Measurements from ENCODE around the gene MYOZ3. TPM values are rescaled to one million over a fixed set of nuclear protein-coding genes. Genes with fewer than 3 reads are reported as not detected.

The MYOZ3 gene
- total RNA-seq, 1 donor from 2014 or later: 4.6 TPM

DNA sequence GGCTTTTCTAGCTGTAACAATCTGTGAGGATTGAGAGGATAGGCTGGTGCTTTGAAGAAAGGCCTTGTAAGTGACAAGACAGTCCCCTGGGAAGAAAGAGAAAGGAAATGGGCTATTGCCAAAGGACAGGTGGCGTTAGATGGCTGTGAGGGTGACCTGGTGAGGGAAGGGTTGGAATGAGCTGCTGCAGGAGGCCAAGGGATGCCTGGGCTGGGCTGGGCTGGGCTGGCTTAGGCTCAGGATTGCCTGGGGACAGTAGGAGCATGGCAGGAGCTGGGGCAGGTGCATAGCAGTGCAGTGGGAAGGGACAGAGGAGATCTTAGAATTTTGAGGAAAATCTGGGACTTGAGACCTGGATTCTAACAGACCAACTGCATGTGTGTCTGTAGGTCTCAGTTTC is 9.7 kb upstream of the MYOZ3 start:
- TF ChIP-seq, protein P1, sequence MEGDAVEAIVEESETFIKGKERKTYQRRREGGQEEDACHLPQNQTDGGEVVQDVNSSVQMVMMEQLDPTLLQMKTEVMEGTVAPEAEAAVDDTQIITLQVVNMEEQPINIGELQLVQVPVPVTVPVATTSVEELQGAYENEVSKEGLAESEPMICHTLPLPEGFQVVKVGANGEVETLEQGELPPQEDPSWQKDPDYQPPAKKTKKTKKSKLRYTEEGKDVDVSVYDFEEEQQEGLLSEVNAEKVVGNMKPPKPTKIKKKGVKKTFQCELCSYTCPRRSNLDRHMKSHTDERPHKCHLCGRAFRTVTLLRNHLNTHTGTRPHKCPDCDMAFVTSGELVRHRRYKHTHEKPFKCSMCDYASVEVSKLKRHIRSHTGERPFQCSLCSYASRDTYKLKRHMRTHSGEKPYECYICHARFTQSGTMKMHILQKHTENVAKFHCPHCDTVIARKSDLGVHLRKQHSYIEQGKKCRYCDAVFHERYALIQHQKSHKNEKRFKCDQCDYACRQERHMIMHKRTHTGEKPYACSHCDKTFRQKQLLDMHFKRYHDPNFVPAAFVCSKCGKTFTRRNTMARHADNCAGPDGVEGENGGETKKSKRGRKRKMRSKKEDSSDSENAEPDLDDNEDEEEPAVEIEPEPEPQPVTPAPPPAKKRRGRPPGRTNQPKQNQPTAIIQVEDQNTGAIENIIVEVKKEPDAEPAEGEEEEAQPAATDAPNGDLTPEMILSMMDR (IDR thresholded peaks at IDR 0.05; ENCODE audit: insufficient read depth, low read length, poor library complexity, severe bottlenecking): no peak
- no peaks in the 10 kb centered on the region for H3K27me3 ChIP-seq (ENCODE audit: control insufficient read depth, insufficient read depth, low read length)
- no peaks in the 10 kb centered on the region for H3K36me3 ChIP-seq (ENCODE audit: control insufficient read depth, insufficient read depth, low read length)
- no peak for DNase-seq (ENCODE audit: low read depth)
- no peak overlapping the region for H3K4me3 ChIP-seq (ENCODE audit: low read depth, low read length)

DNA sequence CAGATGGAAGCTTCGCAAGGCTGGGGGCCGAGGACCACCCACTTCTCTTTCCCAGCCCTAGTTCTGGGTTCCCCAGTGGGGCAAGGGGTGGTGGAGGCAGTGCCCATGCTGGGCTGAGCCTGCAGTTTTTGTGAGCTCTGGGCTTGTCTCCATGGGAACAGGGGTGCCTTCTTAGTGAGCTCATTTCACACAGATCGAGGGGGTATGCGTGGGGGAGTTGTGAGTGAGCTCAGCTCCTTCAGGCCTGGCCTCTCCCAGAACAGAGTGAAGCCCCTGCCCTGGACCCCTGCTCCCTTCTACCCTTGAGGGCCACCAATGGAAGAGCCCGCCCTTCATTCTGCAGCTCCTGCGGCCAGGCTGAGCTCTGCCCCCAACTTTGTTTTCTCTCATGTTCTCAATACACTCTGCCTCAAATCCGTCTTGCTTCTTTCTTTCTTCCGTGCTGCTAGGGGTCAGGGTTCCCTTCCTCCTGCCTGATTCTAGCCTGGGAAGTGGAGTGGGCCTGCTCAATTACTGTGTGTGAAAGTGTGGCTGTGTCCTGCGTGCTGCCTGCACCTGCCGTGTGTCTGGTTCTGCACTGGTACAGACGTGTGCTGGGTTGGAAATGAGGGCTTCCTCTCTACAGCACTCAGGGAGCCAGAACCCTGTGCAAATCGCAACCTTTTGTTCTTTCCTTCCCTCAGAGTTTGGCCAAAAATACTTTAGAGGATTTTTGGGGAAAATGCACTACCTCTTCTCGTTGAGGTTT is 9.0 kb upstream of the MYOZ3 start:
- TF ChIP-seq, protein P1 (IDR thresholded peaks at IDR 0.05; ENCODE audit: insufficient read depth, low read length, poor library complexity, severe bottlenecking): no peak
- Histone ChIP-seq H3K27me3 (ENCODE audit: control insufficient read depth, insufficient read depth, low read length) (no peaks in the 10 kb centered on the region), H3K36me3 (ENCODE audit: control insufficient read depth, insufficient read depth, low read length) (no peaks in the 10 kb centered on the region), H3K4me3 (ENCODE audit: low read depth, low read length) (no peak overlapping the region)
- no peak for DNase-seq (ENCODE audit: low read depth)

DNA sequence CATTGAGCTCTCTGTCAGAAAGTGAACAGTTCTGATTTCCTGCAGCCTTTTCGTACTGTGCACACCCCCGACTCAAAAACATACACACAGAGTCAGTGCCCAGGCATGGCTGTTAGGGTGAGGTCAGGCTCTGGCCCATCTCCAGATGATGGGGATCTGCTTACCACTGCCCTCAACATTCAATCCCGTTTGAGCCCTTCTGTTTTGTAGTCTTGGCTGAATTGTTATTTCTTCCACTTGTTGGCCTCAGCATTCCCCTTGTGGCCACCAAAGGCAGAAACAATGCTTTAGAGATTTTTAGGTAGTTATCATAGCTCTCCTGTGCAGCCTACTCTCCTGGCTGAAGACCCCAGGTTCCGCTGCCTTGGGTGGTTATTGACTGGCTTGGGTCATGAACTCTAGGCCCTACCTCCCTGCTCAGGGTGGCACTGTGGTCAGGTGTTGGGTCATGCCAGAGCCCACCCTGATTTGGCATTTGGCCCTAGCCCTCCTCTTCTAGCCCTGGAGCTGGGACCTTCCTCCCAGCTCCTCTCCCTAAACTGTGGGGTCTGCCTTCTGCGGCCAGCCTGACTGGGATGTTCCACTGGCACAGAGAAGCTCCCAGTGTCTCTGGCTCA is 7.8 kb upstream of the MYOZ3 start:
- Histone ChIP-seq H3K27me3 (ENCODE audit: control insufficient read depth, insufficient read depth, low read length) (no peaks in the 10 kb centered on the region), H3K36me3 (ENCODE audit: control insufficient read depth, insufficient read depth, low read length) (no peaks in the 10 kb centered on the region), H3K4me3 (ENCODE audit: low read depth, low read length) (no peak overlapping the region)
- DNase-seq (ENCODE audit: low read depth): no peak
- TF ChIP-seq, protein P1 (IDR thresholded peaks at IDR 0.05; ENCODE audit: insufficient read depth, low read length, poor library complexity, severe bottlenecking): peak; percentile 26

DNA sequence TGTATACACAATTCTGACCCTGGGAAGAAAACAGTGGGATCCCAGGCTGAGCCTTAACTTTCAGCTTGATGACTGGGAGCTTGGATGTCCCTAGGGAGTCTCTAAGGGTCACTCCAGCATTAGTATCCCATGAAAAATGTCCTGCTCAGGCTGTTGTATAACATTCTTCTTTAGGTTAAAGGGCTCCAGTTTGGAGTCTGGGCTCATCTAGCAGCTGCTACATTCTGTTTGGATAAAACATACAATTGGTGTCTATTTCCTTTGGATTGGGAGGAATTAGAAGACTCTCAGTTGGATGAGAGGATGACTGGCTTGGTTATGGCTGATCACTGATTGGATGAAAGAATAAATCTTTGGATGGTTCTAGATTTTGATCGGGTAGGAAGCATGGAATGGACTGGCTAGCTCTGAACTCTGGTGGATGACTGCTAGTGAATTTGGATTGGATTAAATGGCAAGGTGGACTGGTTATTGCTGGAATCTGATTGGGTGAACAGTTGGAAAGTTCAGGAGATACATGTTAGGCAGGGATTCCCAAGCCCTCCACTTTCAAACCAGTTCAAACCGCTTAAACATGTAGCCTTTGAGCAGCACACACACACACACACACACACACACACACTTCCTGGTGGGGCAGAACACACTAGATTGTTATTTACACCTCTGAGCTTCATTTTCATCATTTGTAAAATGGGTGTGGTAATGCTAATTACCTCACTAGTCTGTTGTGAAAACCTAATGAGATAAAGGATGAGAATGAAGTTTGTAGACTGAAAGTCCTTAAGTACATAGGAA is 7.1 kb upstream of the MYOZ3 start:
- DNase-seq (ENCODE audit: low read depth): no peak
- TF ChIP-seq, protein P1 (IDR thresholded peaks at IDR 0.05; ENCODE audit: insufficient read depth, low read length, poor library complexity, severe bottlenecking): no peak
- no peak overlapping the region for H3K4me3 ChIP-seq (ENCODE audit: low read depth, low read length)
- no peaks in the 10 kb centered on the region for H3K27me3 ChIP-seq (ENCODE audit: control insufficient read depth, insufficient read depth, low read length)
- H3K36me3 ChIP-seq (ENCODE audit: control insufficient read depth, insufficient read depth, low read length): no peaks in the 10 kb centered on the region

DNA sequence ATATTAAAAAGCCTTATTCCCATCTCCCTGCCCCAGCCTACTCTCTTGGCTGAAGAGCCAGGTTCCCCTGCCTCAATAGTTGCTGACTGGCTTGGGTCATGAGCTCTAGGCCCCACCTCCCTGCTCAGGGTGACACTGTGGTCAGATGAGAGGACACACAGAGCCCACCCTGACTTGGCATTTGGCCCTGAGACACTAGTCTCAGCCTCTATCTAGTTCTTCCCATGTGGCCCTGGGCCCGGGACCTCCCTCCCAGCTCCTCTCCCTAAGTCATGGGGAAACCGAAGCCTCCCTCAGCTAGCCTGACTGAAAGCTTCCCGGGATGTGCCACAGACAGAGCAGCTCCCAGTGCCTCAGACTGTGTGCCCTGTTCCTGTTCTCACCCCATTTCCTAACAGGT is 5.8 kb upstream of the MYOZ3 start:
- Histone ChIP-seq H3K4me3 (ENCODE audit: low read depth, low read length) (no peak overlapping the region), H3K36me3 (ENCODE audit: control insufficient read depth, insufficient read depth, low read length) (no peaks in the 10 kb centered on the region), H3K27me3 (ENCODE audit: control insufficient read depth, insufficient read depth, low read length) (peaks cover 3% of the 10 kb centered on the region)
- no peak for DNase-seq (ENCODE audit: low read depth)
- TF ChIP-seq, protein P1 (IDR thresholded peaks at IDR 0.05; ENCODE audit: insufficient read depth, low read length, poor library complexity, severe bottlenecking): no peak

Data from kidney epithelial cell (primary cell).